HG02759 (cell line): ENCODE results near the gene LENG8.

Experiments used
- ATAC-seq: cut with Tn5 transposase; IDR thresholded peaks from one replicate; pipeline ENCODE4 v1.9.1; 2021; ENCODE audit warnings: mild to moderate bottlenecking, moderate library complexity; ENCODE audit not compliant: unreplicated experiment

LENG8 gene

DNA sequence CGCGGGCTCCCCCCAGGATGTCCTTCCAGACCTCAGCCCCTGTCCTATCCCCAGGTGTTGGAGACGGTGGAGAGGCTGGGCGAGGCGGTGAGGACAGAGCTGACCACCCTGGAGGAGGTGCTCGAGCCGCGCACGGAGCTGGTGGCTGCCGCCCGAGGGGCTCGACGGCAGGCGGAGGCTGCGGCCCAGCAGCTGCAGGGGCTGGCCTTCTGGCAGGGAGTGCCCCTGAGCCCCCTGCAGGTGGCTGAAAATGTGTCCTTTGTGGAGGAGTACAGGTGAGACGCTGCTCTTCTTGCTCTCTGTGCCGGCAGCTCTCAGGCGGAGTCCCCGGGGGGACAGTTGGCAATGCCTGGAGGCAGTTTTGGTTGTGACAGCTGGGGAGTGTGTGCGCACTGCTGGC, 26.9 kb upstream of the LENG8 start:
- ATAC-seq = no peak

DNA sequence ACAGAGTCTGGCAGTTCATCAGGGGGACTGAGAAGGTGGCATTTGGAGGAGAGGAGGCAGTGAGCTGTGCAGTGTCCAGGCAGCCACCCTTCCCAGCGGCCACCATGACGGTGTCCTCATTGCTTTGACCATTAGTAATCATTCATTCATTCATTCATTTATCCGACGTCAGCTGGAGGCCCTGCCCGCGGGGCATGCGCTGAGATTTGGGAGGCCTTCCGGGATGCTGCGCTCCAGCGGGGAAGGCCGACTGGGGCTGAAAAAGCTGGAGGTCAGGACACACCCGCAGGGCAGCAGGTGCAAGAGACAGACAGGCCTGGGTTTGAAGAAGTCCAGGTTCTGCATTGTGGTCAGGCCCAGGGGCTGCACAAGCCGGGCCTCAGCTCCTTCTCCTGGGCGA, 24.8 kb upstream of the LENG8 start:
- no peak for ATAC-seq

DNA sequence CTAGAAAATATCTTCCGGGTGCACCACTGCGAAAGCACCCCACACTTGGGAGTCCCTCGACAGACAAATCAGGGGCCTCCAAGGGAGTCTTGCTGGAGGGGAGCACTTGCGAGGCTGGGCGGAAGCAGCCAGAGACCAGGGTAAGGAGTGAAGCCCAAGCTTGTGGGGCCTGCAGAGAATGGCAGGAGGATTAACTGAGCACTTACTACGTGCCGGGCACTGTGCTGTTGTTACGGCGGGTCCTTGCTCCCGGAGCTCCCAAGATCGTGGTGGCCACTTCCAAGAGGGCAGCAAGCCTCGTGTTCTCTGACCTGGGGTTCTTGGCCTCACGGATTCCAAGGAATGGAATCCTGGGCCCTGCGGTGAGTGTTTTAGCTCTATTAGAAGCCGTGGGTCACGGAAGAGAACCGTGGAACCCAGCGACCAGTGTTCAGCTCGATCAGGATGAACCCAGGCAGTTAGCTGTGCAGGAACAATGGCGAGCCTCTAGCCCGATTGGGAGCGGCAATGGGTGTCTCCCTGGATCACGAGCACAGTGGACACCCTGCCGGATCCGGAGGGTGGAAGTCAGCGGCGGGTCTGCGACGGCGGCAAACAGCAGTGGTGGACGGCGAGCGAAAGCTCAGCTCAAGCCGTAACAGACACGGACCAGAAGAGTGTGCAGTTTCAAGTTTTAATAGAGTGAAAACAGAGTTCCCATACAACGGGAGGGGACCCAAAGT, 24.2 kb upstream of the LENG8 start:
- no peak for ATAC-seq

DNA sequence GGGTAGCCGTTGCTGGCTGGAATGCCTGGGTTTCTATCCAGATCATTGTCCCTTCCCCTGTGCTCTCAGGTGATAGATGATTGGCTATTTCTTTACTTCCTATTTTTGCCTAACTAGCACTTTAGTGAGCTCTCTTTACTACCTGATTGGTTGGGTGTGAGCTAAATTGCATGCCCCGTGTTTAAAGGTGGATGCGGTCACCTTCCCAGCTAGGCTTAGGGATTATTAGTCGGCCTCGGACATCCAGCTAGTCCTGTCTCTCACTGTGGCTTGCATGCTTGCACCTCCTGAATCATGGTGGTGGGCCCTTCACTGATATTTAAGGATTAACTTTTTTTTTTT, 23.6 kb upstream of the LENG8 start:
- no peak for ATAC-seq

DNA sequence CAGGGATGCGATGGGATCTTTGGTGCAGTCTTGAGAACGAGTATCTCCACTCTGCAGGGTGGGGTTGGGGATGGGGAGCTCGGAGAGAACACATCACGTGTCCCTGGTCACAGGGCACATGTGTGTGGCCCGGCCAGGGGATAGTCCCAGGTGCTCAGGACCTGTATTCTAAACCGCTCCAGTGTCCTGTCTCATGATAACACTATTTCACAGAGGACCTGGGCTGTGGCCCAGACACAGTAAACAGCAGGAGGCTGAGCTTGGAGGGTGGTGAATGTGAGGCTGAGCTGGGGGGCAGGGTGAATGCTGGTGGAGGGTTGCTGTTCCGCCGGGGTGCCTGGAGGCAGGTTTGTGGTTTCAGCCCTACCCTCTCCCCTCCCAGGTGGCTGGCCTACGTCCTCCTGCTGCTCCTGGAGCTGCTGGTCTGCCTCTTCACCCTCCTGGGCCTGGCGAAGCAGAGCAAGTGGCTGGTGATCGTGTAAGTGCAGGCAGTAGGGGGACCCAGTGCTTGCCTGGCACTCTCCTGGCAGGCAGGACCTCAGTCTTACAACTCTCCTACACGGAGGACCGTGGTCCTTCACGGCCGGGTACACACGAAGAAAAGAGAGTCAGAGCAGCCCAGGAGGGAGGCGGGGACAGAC, 22.6 kb upstream of the LENG8 start:
- no peak for ATAC-seq

DNA sequence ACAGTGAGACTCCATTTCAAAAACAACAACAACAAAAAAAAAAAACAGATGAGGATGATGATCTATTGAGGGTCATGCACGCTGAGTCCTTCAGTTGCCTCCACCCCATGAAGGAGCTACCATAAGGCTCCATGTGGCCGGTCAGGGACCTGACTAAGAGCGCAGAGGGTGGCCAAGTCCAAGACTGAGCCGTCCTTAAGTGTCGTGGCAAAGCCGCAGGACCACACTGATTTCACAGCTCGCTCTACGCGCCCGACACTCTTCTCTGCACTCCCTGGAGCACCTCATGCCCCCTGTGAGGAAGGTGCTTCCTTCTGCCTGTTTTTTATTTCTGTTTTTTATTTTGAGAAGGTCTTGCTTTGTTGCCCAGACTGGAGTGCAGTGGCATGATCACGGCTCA, 21.4 kb upstream of the LENG8 start:
- ATAC-seq = no peak

DNA sequence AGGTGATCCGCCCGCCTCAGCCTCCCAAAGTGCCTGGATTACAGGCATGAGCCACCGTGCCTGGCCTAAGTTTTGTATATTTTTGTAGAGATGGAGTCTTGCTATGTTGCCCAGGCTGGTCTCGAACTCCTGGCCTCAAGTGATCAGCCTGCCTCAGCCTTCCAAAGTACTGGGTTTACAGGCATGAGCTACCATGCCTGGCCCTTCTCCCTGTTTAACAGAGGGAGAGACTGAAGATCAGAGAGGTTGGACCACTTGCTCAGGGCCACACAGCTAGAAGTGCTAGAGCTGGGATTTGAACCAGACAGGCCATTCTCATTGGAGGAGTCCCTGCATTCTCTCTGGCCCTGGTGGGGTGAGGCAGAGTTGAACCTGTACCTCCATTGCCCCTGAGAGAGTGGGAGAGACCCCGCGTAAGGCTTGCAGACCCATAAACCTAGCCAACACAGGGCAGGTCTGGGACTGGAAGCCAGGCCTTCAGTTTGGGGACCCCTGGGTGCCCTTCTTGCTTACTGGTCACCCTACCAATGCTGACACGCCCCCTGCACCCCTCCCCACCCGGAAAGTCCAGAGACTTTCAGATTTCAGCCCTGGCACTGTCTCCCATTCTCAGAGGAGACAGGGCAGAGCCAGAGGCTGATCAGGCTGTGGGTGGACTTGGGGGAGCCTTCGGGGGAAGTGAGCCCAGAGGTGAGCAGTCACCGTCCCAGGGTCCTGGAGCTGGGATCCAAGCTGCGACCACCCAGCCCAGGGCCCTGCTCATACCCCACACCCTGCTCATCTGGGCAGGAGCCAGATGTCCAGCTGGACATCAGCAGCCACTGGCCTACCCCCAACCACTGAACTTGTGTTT, 20.4 kb upstream of the LENG8 start:
- no peak for ATAC-seq

DNA sequence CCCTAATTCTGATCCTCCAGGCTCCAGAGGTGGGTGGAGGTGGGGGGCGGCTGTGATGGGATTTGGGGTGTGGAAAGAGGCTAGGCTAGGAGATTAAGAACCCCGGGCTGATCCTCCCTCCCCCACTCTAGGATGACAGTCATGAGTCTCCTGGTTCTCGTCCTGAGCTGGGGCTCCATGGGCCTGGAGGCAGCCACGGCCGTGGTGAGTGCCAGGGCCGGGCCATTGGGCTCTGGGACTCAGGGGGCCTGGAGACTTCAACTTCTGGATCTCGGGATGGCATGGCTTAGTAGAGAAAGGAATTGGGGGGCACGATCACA, 19.9 kb upstream of the LENG8 start:
- ATAC-seq = no peak

DNA sequence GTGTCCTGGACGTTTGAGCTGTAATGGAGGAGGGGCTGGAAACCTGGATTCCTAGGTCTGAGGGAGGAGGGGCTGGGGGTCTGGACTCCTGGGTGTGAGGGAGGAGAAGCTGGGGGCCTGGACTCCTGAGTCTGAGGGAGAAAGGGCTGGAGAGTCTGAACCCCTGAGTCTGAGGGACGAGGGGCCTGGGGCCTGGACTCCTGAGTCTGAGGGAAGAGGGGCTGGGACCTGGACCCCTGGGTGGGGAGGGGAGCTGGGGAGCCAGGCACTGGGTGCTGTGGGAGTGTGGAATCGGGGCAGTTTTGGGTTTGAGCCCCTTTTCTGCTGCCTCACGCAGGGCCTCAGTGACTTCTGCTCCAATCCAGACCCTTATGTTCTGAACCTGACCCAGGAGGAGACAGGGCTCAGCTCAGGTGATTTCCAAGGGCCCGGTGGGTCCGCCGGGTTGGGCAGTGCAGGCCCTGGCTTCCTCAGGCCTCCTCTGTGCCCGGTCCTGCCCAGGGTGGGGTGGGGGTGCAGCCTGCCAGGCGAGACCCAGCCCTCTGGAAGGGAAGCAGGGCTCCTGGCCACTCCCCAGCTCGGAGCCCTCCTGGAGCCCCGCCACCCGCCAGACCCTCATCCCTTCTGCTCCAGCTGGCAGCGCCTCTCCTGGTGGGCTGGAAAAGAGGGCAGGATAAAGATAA, 19.3 kb upstream of the LENG8 start:
- no peak for ATAC-seq

DNA sequence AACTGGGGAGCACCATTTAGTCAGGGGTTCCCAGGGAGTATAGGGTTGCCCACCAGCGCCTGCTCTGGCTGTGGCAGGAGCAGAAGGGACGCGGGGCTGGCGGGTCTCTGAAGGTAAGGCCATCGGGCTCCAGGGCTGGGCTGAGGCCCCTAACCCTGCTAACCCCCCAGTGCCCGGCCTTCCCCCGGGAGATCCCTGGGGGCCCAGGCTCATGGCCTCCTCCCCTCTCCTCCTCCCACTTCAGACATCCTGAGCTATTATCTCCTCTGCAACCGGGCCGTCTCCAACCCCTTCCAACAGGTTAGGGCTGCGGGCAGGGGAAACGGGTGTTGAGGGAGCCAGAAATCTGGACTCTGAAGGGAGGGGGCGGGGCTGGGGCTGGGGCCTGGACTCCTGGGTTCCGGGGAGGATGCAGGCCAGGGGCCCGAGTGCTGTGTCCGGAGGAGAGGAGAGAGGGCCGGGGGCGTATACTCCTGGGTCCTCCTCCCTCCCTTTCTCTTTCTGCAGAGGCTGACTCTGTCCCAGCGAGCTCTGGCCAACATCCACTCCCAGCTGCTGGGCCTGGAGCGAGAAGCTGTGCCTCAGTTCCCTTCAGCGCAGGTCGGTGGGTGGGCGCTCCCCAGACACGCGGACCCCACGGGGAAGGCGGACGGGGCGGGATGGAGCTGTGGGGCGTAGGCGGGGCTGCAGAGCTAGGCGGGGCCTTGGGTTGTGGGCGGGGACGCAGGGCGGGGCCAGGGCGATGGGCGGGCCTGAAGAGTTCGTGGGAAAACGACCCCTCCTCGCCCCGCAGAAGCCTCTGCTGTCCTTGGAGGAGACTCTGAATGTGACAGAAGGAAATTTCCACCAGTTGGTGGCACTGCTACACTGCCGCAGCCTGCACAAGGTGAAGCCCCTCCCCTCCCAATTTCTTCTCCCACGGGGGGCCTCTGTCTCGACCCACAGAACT, 18.4 kb upstream of the LENG8 start:
- no peak for ATAC-seq

DNA sequence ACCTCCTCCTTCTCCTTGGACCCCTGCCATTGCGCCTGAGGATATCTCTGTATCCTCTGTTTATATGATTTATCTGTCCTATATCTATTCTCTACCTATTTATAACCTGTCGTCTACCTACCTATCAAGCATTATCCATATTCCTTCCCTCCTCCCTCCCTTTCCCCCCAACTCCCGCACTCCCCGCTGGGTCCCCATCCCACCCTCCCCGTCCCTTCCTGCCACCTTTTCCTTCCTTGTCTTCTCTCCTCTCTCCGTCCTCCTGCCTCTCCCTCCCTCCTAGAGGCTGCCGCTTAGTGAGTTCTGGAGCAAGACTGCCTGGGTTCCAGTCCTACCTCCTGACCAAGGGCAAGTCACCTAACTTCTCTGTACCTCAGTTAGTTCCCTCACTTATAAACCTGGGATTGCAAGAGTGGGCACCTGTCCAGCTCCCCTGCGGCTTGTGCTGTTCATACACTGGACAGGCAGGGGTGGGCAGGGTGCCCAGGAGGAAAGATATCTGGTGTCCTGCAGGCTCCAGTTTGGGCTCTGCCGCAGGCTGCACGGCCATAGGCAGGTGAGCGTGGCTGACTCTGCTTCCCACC, 17.7 kb upstream of the LENG8 start:
- no peak for ATAC-seq

DNA sequence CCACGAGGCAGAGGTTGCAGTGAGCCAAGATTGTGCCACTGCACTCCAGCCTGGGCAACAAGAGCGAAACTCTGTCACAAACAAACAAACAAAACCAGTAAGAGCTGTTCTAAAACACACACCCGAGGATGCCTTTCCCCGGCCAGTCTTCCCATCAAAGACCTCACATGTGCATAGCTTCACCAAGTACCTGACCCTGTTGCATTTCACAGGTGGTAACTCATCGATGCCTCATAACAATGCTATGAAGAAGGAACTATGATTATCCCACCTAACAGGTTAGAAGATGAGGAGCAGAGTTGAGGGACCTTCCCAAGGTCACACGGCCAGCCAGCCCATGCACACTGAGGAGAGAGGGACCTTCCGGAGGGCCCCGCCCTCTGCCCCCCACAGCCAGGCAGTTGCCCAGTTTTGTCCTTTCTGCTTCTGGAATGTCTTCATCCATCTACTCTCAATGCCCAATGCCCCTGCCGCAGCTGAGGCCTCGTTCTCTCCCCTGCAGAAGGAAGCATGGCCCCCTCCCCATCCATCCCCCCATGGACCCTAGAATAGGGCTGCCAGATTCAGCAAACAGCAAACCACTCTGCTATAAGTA, 16.8 kb upstream of the LENG8 start:
- no peak for ATAC-seq

DNA sequence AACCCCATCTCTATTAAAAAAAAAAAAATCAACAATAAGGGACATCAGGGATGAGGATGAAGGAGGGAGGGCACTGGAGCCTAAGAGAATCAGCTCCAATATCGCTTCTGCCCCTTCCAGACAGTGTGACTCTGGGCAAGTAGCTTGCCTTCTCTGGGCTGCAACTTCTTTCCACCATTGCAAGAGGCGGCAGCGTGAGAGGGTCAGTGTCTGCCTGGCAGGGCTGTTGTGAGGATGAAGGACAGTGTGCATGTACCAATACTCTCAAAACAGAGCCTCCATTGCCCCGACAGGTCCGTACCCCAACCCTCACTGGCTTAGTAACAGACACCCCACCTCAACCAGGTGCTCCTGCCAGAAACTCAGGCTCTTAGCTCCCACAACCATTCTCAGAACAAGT, 15.3 kb upstream of the LENG8 start:
- no peak for ATAC-seq

DNA sequence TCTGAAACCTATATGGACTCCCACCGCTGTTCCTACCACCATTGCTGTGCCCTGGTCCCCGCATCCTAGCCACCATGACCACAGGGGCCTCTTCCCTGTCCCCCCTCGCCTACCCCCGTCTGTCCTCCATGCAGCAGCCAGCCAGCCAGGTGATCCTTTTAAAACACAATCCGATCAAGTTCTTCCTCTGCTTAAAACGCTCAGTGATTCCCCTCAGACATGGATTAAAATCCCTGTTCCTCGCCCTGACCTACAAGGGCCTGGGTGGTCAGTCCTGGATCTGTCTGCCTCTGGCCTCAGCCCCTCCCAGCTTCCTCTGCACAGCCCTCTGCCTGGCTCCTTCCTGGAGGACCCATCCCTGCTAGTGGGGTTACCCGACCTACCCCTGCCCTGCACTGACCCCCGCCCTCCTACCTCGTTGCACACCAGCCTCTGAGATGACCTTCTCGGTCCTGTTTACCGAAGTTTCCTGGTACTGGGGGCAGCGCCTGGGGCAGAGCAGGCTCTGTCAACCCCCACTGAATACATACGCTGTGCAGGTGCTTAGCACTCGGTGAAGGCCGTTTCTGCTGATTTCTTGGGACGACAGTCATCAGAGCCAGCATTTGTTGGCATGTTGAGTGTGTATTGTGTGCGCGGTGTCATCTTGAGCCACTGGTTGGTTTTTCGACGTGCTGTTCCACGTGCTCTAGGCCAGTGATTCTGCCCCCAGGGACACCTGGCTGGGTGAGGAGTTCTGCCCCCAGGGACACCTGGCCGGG, 14.7 kb upstream of the LENG8 start:
- no peak for ATAC-seq

DNA sequence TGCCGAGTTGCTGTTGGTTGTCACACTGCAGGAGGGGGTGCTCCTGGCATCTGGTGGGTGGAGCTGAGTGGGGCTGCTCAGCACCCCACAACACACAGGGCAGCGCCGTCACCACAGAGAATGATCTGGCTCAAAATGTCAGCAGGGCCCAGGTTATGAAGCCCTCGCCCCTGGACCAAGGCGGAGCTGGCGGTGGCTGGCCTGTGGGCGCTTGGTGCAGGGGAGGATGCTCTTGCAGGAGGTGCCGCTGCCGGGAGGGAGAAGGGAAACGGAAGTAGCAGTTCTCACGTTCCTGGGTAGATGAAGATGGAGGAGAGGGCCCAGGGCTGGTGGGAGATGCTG, 14.2 kb upstream of the LENG8 start:
- no peak for ATAC-seq

DNA sequence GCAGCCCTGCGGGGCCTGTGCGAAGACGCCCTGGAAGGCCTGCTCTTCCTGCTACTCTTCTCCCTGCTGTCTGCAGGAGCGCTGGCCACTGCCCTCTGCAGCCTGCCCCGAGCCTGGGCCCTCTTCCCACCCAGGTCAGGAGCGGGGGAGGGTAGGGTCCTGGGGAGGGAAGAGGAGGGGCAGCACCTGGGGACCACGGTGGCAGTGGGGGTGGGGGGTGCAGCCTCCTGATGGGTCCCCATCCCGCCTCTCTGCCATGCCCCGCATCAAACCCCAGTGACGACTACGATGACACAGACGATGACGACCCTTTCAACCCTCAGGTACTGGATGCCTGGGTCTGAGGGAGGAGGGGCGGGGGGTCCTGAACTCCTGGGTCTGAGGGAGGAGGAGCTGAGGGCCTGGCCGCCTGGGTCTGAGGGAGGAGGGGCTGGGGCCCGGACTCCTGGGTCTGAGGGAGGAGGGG, 13.4 kb upstream of the LENG8 start:
- ATAC-seq = no peak

DNA sequence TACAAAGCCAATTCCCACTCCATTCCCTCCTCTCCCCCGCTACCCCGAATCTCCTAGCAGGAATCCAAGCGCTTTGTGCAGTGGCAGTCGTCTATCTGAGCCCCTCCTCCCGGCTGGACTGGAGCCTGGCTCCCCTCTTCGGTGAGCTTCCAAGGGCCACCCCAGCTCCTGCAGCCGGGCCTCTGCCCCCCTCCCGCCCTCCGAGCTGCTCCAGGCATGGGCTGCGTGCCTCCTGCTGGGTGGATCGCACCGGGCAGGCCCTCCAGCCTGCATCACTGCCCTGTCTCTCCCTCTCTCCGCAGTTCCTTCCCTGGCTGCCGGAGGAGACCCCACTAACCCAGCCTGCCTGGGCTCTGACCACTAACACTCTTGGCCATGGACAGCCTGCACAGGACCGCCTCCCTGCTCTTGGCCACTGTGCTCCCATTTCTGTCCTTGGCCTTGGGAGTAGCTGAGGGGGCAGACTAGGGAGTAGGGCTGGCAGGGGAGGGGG, 12.9 kb upstream of the LENG8 start:
- no peak for ATAC-seq

DNA sequence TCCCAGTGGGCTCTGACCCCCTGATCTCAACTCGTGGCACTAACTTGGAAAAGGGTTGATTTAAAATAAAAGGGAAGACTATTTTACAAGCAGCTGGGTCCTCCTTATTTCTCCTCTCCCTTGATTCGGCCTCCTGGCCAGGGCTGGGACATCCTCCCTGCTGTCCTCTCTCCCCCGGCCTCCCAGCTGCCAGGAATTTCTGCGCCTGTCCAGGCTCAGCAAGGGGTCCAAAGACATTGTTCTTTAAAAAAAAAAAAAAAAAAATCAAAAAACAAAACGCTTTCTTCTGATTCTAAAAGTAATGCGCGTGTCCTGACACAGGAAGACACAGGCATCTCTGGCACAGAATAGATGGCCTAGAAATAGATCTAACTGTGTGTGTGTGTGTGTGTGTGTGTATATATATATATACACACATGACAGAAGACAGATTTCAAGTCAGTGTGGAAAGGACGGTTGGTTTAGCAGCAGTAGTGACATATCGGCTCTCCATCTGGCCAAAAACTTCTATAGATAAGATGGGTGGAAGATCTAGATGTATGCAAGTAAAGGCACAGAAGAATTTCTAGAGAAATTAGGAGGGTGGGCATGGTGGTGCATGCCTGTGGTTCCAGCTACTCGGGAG, 12.3 kb upstream of the LENG8 start:
- no peak for ATAC-seq
